GM19023 (cell line): ENCODE results near the gene ACY1.
A peak's percentile ranks its signal among the peaks of the same experiment; 100 is the strongest.

ENCODE experiments used
- ATAC-seq: cut with Tn5 transposase; IDR thresholded peaks from one replicate; pipeline ENCODE4 v1.9.1; 2021; ENCODE audit warnings: mild to moderate bottlenecking, moderate library complexity; ENCODE audit not compliant: unreplicated experiment

The ACY1 gene

DNA sequence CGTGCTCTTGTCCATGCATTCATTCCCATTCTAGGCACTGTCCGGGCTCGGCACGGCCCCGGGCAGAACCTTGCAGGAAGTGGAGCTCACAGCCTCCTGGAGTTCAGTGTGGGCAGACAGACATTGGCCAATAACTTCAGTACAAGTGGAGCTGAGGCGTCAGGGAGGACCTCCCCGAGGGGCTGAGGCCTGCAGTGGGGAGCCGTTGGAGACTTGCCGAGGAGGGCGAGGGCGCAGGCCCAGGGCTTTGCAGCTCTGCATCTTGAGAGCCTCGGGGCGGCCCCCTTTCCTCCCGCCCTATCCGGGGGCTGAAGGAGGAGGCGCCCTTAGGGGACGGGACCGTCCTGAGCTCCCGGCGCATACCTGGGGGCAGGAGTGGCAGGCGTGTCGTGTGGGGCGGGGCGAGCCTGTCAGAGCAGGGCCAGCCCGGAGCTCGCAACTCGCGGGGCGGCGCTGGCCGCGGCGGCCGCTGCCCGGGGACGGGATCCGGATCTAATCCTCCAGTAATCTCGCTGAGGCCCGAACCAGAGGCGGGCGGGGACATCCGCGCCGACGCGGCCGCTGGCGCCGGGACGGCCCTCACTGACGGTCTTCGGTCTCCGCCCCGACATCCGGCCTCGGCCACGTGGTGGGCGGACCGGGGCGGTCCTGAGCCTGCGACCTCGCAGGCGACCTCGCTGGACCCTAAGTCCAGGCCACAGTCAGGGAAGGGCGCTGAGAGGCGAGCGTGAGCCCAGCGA, at the start of gene ACY1:
TSS of gene ACY1 (plus strand) at position 698 of the 740 bp plus-strand sequence. CDS start 530 bp downstream, outside the sequence.
- peak; percentile 81 for ATAC-seq

DNA sequence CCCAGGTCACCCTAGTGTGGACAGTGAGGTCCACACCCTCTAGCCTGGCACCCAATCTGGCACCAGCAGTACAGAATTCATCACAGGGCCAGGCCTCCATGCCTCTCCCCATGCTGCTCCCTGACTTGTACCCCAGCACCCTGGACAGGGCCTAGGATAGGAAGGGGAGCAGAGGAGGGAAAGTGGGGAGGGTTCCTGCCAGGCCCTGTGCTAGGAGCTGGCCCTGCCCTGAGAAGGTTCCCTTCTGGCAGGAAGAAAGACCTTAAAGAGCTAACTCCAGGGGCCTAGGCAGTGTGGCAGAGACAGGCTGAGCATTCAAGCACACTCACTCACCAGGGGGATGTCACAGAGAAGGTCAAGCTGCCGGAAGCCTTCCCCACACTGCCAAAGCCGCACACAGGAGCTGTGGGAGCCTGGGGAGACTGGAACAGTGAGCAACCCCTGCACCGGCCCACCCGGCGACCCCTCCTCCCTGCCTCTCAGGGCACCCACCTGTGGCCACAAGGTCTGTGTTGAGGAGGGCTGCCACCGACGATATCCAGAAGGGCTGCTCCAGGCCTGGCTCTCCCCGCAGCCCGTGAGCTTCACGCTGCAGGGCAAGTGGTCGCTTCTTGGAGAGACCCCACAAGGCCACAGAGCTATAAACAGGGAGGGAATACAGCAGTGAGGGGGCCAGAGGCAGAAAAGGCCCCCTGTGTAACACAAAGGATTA, 49.0 kb upstream of the ACY1 start:
- ATAC-seq: no peak

DNA sequence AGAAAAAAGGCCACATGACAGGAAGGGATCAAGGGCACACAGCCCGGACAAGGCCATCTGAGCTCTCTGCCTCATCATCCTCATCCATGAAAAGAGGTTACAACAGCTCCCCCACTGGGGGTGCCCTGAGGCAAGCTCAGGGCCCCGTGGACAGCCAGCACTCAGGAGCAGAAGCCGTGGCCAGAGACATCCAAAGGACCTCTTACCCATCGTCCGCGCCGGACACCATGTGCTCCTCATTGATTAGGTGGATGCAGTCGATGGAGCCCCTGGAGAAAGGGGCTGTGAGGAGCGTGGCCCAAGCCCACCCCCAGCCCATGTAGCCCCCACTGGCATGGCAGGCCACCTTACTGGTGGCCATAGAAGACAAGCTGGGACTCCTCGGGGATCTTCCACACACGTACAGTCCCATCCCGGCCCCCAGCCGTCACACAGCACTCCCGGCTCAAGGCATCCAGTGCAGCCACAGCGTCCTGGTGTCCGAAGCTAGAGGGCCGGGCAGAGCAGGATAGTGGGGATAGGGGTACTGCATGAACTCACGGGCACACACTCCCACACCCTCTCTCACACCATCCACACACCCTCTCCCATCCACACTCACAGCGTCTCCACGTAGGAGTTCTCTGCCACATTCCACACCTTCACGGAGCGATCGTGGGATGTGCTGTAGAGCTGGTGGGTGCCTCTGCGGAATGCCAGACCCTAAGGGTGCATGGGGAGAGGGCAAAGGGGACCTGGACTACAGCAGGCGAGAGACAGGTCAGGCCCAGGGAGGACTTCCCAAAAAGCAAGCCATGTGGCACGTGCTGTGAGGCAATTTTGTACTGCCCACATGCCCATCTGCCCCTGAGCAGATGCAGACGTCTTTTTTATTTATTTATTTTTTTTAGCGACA, 48.1 kb upstream of the ACY1 start:
- ATAC-seq: no peak

DNA sequence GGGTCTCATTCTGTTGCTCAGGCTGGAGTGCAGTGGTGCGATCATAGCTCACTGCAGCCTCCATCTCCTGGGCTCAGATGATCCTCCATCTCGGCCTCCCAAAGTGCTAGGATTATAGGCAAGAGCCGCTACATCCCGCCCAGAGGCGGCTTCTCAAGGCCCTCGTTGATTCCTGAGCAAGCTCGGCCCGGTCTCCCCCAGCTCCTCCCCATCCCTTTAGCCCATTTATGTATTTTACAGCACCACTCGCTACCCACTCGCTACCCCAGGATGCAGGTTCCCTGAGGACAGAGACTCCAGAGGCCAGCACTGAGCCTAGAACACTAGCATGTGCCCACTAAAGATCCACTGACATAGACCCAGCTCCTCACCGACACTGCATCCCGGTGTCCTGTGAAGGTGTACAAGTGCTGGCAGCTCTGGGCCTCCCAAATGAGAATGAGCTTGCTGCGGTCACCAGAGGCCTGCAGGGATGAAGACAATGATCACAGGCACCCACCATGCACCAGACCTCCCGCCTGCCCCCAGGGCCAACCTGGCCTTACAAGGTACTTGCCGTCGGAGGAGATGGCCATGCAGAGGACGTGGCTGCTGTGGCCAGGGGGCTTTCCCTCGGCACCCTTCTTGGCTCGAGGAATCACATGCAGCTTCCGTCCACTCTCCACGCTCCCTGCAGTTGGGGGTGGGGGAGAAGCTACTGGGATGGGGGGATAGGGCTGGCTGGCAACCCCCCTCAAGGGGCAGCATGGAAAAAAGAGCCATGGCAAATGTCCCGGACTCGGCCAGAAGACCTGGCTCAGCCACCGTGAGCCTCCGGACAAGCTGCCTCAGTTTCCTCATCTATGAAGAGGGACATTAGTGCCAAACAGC, 47.2 kb upstream of the ACY1 start:
- ATAC-seq: no peak

DNA sequence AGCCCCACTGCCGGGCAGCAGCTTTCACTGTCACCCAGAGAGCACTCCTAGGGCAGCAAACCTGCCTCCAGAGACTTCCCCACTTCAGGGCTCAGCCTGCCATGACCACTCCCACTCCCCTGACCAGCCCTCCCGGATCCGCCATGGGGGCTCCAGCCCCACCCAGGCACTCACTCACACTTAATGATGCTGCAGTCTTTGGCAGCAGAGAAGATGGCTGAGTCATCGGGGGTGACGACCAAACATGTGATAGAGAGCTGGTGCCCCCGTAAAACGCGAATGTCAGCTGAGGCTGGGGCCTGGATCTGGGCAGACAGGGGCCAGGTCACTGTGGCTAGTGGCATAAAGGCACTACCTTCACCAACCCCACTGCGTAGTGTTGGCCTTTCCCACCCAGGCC, 46.3 kb upstream of the ACY1 start:
- ATAC-seq: no peak

DNA sequence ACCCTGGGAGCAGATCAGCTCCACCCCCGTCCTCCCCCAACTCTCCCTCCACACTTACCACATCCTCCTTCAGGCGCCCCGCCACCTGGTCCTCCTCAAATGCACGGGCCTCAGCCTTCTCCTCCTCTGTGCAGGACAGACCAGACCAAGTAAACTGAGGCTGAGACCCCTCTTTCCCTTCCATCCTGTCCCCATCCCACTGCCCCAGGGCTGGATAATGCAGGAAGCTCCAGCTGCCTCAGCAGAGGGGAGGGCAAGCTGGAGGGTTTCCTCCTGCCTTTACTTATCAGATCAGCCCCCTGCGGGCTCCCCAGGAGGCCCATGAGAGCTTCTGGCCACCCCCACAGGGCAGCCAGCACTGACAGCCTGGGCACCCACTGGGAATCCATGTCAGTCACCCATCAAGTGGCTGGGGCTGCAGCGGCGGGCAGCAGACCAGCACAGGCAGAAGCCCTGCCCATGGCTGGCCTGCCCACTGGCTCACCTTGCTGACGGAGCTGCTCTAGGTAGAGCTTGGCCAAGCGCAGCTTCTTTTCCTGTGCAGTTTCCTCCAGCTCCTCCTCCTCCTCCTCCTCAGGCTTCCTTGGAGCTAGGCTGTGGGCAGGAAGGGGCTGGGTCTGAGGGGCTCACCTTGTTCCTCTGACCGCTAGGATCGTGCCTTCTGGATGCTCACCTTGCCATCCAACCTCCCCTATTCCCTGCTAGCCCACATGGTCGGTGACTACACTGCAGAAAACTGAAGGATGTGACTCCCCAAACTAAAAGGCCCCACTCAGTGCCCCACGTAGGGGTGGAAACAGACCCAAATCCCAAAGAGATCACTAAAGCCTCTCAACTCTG, 45.5 kb upstream of the ACY1 start:
- ATAC-seq: no peak

DNA sequence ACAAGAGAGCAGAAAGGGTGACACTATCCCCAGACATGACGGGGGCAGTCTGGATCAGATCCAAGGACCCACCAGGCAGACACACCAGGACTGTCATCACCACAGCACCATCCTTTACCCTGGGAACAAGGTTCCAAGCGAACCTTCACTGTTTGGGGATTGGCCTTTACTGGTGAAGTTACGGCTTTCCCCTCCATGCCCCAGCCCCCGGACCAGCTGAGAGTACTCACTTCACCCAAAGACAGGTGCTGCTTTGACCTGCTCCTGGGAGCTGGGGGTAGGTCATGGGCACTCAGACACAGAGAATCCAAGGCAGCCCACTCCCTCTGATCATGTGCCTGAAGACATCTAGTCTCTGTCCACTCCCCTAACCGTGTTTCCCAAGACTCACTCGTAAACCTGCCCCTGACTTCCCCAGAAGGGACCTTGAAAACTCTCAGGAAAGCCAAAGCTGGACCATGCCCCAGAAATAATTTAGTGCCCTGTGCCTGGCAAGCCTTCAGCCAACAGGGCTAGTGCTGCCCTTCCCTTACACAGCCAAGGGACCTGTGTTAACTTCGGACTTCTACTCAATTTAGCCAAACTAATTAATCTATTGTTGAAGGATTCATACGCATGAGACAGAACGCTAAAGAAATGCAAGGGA, 44.4 kb upstream of the ACY1 start:
- no peak for ATAC-seq

DNA sequence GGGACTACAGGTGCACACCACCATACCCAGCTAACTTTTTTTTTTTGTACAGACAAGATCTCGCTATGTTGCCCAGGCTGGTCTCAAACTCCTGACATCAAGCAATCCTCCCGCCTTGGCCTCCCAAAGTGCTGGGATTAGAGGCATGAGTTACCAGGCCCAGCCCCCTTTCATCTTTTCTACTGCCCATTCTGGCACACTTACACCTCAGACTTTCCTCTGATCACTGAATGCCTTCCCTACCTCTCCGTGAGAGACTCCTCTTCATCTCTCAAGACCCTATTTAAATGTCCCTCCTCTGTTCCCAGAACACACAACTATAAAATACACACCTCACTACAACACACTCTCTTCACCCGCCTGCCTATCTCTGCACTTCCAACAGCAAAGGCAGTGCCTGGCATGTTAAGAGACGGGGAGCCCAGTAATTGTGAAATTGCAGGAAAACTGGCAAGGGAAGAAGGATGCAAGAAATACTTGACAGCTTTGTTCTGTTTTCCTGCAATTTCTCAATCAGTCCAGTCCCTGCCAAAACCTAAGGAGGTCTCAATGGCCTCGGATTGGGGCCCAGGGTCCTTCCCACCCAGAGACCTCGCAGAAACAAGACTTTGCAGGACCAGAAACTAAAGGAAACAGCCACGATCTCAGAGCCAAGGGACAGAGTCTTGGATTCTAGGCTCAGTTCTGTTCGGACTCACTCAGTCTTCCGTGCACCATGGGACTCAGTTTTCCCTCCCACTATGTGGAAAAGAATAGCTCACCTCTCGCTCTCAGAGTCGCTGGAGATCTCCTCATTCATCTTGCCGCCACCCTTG, 42.5 kb upstream of the ACY1 start:
- ATAC-seq: no peak

DNA sequence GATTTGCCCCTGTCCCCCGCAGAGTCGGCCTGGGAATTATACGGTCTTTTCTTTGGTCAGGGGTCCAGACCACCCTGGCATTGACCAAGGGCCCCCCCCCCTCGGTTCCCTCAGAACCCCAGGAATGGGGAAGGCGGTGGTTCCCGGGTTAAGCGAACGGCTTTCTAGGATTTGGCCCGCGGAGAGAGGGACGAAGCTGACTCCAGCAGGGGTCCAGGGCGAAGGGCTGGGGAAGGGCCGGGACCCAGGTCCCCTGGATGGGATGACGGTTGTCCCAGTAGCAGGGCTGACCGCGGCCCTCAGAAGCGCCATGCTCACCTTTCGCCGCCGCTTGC, 41.9 kb upstream of the ACY1 start:
- ATAC-seq: no peak

DNA sequence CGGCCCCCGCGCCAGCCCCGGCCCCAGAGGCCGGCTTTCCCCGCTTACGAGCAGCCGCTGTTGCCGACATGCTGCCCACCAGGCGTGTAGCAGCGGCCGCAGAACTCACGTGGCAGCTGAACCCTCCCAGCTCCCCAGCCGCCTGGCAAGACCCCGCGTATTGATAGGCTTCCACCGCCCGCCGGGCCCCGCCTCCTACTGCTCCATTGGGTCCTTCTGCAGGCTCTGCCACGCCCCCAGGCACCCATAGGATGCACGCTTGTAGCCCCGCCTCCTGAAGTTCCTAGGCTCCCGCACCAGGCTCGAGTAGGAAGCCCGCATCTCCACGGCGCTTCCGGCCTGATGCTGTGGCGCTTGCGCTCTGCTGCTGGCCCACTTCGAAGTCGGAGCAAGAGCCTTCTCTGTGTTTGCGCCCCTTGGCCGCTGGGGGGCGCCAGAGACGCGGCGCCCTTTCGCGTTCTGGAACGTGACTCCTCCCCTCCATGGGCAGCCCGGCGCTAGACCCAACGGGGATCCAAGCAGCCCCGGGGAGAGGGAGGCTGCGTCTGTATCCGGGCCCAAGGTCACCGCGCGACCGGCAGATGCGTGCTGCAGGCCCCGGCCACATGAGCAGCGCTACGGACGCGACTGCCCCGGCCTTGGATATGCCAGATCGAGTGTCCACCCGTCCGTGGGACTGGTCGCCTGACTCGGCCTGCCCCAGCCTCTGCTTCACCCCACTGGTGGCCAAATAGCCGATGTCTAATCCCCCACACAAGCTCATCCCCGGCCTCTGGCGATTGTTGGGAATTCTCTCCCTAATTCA, 41.3 kb upstream of the ACY1 start, which contains the start of the genes PARP3 and RRP9:
TSS of gene PARP3 (plus strand) at position 566 of the 805 bp plus-strand sequence. CDS start 993 bp downstream, outside the sequence.
TSS of gene RRP9 (minus strand) at position 107 of the 805 bp plus-strand sequence. CDS start at position 70, 37 bp downstream.
- ATAC-seq: peak; percentile 87

DNA sequence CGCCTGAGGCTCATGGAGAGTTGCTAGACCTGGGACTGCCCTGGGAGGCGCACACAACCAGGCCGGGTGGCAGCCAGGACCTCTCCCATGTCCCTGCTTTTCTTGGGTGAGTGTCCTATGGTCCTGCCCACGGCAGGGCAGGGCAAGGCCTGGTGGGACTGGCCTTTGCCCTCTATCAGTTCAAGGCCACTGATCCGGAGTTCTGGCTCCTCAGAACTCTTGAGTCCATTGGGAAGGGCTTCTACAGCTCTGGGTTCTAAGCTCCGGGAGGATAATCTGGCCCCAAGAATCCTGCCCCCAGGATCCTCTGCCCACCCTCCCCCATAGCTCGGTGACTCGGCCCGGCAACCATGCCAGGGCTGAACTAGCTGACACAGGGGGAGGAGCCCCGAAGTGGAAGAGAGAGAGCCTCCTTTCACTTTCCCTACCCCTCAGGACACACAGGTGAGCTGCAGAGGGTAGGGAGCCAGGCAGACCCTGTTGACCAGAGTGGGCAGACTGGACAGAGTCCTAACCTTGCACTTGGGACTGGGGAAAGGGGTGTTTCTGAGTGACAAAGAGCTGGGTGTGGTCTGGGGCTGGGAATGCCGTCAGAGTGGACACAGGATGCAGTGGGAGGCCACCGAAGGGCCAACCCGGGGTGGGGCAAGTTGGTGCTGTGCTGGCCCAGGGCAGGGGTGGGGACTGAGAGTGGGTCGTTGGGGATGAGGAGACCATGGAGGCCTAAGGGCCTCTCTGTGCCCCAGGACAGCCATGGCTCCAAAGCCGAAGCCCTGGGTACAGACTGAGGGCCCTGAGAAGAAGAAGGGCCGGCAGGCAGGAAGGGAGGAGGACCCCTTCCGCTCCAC, 40.5 kb upstream of the ACY1 start:
- peak; percentile 22 for ATAC-seq

DNA sequence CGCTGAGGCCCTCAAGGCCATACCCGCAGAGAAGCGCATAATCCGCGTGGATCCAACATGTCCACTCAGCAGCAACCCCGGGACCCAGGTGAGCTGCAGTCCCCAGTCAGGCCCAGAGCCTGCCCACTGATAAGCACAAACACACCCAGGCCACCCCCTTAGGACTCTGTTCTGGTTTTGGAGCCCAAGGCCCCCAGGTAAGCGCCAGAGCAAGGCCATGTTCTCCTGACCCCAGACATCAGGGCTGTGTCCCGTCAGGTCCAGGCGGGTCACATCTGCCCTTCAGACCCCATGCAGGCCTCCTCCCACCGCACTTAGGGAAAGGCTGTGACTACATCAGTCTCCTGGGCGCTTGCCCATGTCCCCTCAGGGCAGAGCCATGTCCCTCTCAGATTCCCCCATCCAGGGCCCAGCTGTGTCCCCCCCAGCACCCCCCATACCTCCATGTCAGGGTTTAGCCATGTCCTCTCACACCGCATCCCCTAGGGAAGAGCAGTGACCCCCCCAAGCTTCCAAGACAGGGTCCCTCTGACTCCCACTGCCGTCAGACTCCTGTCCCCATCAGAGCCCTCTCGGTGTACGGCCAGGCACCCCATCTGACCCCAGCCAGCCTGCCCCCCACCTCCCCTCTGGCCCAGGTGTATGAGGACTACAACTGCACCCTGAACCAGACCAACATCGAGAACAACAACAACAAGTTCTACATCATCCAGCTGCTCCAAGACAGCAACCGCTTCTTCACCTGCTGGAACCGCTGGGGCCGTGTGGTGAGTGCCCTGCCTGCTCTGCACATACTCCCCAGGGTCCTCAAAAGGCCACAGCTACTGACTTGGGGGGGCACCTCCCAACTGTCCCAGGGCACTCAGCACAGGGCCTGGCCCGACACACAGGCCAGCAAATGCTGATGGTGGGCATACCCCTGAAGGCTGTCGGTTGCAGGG, 39.6 kb upstream of the ACY1 start:
- no peak for ATAC-seq

DNA sequence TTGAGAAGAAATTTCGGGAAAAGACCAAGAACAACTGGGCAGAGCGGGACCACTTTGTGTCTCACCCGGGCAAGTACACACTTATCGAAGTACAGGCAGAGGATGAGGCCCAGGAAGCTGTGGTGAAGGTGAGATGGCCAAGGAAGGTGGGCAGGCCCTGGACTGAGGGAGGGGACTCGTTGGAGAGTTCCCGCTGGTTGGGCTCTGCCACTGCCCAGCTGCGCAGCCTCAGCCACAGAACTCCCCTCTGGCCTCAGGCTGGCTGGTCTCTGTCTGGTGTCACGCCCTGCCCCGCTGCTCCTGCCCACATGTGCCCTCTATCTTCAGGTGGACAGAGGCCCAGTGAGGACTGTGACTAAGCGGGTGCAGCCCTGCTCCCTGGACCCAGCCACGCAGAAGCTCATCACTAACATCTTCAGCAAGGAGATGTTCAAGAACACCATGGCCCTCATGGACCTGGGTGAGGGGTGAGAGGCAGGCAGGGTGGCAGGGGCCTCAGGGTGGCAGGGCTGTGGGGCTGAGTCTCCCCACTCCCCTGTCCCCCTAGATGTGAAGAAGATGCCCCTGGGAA, 38.8 kb upstream of the ACY1 start:
- no peak for ATAC-seq

DNA sequence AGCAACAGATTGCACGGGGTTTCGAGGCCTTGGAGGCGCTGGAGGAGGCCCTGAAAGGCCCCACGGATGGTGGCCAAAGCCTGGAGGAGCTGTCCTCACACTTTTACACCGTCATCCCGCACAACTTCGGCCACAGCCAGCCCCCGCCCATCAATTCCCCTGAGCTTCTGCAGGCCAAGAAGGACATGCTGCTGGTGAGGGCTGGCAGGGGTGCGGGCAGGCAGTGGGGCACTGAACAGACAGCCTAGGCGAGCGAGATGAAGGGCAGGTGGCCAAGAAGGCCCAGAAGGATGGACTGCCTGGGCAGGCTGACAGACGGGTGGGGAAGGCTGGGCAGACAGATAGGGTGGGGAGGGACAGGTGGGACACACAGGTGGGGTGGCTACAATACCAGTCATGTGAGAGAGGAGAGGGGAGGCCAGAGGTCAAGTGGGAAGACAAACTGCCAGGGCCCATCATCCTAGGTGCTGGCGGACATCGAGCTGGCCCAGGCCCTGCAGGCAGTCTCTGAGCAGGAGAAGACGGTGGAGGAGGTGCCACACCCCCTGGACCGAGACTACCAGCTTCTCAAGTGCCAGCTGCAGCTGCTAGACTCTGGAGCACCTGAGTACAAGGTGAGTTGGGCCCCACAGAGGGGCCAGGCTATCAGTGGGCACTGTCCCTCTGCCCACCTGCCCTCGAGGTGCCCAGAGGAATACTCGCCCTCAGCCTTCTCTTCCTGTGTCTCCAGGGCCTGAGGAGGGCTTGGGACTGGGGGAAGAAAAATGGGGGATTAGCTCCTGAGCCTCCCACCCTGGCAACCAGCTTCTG, 38.1 kb upstream of the ACY1 start:
- ATAC-seq: no peak
